ENCODE results near the gene SMAD2.

The SMAD2 gene

DNA sequence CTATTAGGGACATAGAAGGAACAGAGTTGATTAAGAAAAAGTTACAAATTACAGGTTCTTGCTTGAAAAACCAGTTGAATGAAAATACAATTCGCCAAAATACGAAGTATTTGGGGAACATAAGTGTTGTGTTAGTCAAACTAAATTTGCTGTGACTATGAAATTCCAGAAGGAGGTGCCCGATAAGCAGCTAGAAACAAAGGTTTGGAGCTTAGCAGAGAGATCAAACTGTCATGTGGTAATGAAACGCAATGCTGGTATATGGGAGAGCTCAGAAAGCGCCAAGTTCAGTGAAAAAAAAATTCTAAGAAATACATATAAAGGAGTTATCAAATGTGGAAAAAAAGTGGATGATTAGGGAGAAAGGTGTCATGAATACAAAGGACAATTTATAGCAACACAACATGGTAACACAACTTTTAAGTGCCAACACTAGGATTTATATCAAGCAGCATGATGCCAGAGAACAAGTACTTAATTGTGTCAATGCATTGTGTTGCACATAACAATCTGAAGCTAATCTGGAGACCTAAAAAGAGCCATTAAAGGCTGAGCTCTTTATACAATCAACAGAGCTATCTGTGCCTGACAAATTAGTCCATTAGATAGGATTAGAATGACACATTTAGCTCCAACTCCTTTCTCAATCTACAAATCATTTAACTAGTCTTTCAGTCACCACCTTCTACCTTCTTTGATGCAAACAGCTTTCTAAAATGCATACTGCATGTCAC is 31.2 kb downstream of the SMAD2 start:
- Histone ChIP-seq H3K27ac (ENCODE audit: low read depth, low read length) (no peak overlapping the region), H3K9ac (ENCODE audit: low read depth in 1 of 2, low read length in 2 of 2) (no peak overlapping the region), H3K27me3 (ENCODE audit: control insufficient read depth in 1 of 2, insufficient read depth in 2 of 2, low read length in 2 of 2) (no peaks in the 10 kb centered on the region), H3K4me3 (ENCODE audit: low read depth in 1 of 2, low read length in 2 of 2) (no peak overlapping the region), H3K9me3 (ENCODE audit: control insufficient read depth in 1 of 2, low read length in 2 of 2) (peaks cover 0 to 1% of the 10 kb centered on the region in 2 donors), H3K4me1 (ENCODE audit: control insufficient read depth in 1 of 2, insufficient read depth in 2 of 2, low read length in 2 of 2) (peaks cover 0 to 3% of the 10 kb centered on the region in 2 donors), H3K36me3 (ENCODE audit: control insufficient read depth in 1 of 2, insufficient read depth in 2 of 2, low read length in 2 of 2) (peaks cover 4 to 13% of the 10 kb centered on the region in 2 donors)

- no peak overlapping the region for H3K4me3 ChIP-seq (ENCODE audit: low read depth in 1 of 2, low read length in 2 of 2)
- peaks cover 0 to 3% of the 10 kb centered on the region in 2 donors for H3K4me1 ChIP-seq (ENCODE audit: control insufficient read depth in 1 of 2, insufficient read depth in 2 of 2, low read length in 2 of 2)
- no peak overlapping the region for H3K27ac ChIP-seq (ENCODE audit: low read depth, low read length)
- no peaks in the 10 kb centered on the region for H3K9me3 ChIP-seq (ENCODE audit: control insufficient read depth in 1 of 2, low read length in 2 of 2)
- peaks cover 4 to 13% of the 10 kb centered on the region in 2 donors for H3K36me3 ChIP-seq (ENCODE audit: control insufficient read depth in 1 of 2, insufficient read depth in 2 of 2, low read length in 2 of 2)
- no peak overlapping the region for H3K9ac ChIP-seq (ENCODE audit: low read depth in 1 of 2, low read length in 2 of 2)
- H3K27me3 ChIP-seq (ENCODE audit: control insufficient read depth in 1 of 2, insufficient read depth in 2 of 2, low read length in 2 of 2) = no peaks in the 10 kb centered on the region
Measured at GRCh38 chr18:47898696-47899095, 31.8 kb downstream of the SMAD2 start.

DNA sequence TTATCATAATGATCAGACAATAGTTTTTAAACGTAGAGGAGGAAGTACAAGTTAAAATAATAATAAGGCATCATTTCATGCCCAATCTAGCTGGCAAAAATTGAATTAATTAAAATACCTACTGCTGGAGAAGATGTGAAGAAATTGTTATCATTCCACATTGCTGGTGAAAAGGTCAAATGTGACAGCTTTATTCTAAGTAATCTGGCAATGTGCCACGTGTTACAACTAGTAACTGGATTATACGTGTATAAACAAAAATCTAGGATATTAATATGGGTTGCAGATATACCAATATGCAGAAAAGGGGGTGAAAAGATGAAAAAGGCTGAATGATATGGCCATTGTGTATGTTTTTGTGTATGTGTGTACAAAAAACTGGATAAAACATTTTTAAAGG is 32.4 kb downstream of the SMAD2 start:
- Histone ChIP-seq H3K9ac (ENCODE audit: low read depth in 1 of 2, low read length in 2 of 2) (no peak overlapping the region), H3K4me1 (ENCODE audit: control insufficient read depth in 1 of 2, insufficient read depth in 2 of 2, low read length in 2 of 2) (peaks cover 0 to 3% of the 10 kb centered on the region in 2 donors), H3K4me3 (ENCODE audit: low read depth in 1 of 2, low read length in 2 of 2) (no peak overlapping the region)

DNA sequence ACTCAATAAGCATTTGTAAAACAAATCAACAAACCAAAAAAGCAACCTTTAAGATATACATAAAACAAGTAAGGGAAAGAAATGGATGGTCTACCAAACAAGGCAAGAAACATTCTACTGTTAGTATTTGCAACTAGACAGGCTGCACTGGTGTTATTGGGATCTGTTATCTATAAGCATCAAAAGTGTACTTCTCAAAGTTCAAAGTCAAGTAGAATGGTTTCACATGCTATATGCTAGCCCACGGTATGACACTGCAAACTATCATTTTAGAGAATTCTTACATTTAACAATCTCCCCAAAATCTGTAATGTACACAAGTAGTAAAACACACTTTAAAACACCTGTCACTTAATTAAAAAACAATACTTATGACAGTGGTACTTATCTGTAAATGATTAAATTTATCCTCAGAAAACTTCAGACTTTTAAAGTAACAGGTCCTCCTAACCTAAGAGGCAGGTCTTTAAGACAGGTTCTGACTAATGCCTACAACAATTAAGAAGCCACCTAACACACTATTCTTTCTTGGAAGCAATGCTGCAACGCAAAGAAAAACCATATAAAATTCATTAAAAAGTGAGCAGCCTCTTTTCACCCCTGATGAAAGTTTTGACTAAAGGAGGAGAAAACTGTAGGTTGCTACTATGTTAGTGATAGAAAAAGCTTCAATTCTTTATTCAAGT is 34.8 kb downstream of the SMAD2 start:
- H3K27me3 ChIP-seq (ENCODE audit: control insufficient read depth in 1 of 2, insufficient read depth in 2 of 2, low read length in 2 of 2) = no peaks in the 10 kb centered on the region
- no peak overlapping the region for H3K27ac ChIP-seq (ENCODE audit: low read depth, low read length)
- peaks cover 4 to 13% of the 10 kb centered on the region in 2 donors for H3K36me3 ChIP-seq (ENCODE audit: control insufficient read depth in 1 of 2, insufficient read depth in 2 of 2, low read length in 2 of 2)
- no peak overlapping the region for H3K9ac ChIP-seq (ENCODE audit: low read depth in 1 of 2, low read length in 2 of 2)
- H3K9me3 ChIP-seq (ENCODE audit: control insufficient read depth in 1 of 2, low read length in 2 of 2) = no peaks in the 10 kb centered on the region
- H3K4me1 ChIP-seq (ENCODE audit: control insufficient read depth in 1 of 2, insufficient read depth in 2 of 2, low read length in 2 of 2) = peaks cover 0 to 3% of the 10 kb centered on the region in 2 donors
- no peak overlapping the region for H3K4me3 ChIP-seq (ENCODE audit: low read depth in 1 of 2, low read length in 2 of 2)

More for the DNA sequence above, 32.4 kb downstream of the SMAD2 start:
- no peak overlapping the region for H3K27ac ChIP-seq (ENCODE audit: low read depth, low read length)
- no peaks in the 10 kb centered on the region for H3K9me3 ChIP-seq (ENCODE audit: control insufficient read depth in 1 of 2, low read length in 2 of 2)
- peaks cover 4 to 13% of the 10 kb centered on the region in 2 donors for H3K36me3 ChIP-seq (ENCODE audit: control insufficient read depth in 1 of 2, insufficient read depth in 2 of 2, low read length in 2 of 2)
- no peaks in the 10 kb centered on the region for H3K27me3 ChIP-seq (ENCODE audit: control insufficient read depth in 1 of 2, insufficient read depth in 2 of 2, low read length in 2 of 2)

DNA sequence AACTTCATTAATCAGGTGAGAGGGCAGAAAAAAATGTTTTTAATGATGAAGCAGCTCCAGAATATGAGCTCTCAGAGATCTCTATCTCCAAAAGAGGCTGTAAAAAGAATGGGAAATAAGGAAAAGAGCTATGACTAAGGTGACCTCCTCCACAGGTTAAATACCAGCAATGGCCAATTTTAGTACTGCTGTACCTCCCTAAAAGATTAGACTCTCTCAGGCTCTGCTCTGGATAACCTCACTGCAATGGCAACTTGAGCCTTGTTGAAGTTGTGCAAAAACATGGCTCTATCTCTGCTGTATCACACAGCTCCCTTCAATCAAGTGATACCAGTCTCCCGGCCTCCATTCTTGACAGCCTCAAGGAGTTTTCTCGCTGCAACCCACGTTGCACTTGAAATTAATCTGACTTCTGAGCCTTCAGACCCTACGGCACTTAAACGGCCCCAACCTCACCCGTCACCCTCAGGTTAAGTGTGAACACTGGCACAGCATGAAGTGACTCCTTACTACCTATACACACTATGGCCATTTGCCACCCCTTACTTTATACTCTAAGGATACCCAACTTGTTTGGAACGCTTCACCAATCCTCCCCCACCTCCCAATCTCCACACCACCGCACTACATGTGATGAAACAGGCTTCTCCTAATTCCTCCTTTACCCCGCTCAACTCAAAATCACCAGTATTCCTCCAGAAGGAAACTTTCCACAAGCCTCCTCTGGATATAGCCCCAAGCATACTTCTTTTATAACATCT is 36.3 kb downstream of the SMAD2 start:
- no peaks in the 10 kb centered on the region for H3K27me3 ChIP-seq (ENCODE audit: control insufficient read depth in 1 of 2, insufficient read depth in 2 of 2, low read length in 2 of 2)
- H3K9me3 ChIP-seq (ENCODE audit: control insufficient read depth in 1 of 2, low read length in 2 of 2) = no peaks in the 10 kb centered on the region
- H3K36me3 ChIP-seq (ENCODE audit: control insufficient read depth in 1 of 2, insufficient read depth in 2 of 2, low read length in 2 of 2) = peaks cover 4 to 13% of the 10 kb centered on the region in 2 donors
- H3K9ac ChIP-seq (ENCODE audit: low read depth in 1 of 2, low read length in 2 of 2) = no peak overlapping the region
- H3K4me1 ChIP-seq (ENCODE audit: control insufficient read depth in 1 of 2, insufficient read depth in 2 of 2, low read length in 2 of 2) = peaks cover 0 to 7% of the 10 kb centered on the region in 2 donors
- no peak overlapping the region for H3K27ac ChIP-seq (ENCODE audit: low read depth, low read length)
- no peak overlapping the region for H3K4me3 ChIP-seq (ENCODE audit: low read depth in 1 of 2, low read length in 2 of 2)

- peaks cover 0 to 7% of the 10 kb centered on the region in 2 donors for H3K4me1 ChIP-seq (ENCODE audit: control insufficient read depth in 1 of 2, insufficient read depth in 2 of 2, low read length in 2 of 2)
- H3K27me3 ChIP-seq (ENCODE audit: control insufficient read depth in 1 of 2, insufficient read depth in 2 of 2, low read length in 2 of 2) = no peaks in the 10 kb centered on the region
- no peaks in the 10 kb centered on the region for H3K9me3 ChIP-seq (ENCODE audit: control insufficient read depth in 1 of 2, low read length in 2 of 2)
- H3K27ac ChIP-seq (ENCODE audit: low read depth, low read length) = no peak overlapping the region
- H3K36me3 ChIP-seq (ENCODE audit: control insufficient read depth in 1 of 2, insufficient read depth in 2 of 2, low read length in 2 of 2) = peaks cover 4 to 13% of the 10 kb centered on the region in 2 donors
- H3K9ac ChIP-seq (ENCODE audit: low read depth in 1 of 2, low read length in 2 of 2) = no peak overlapping the region
- no peak overlapping the region for H3K4me3 ChIP-seq (ENCODE audit: low read depth in 1 of 2, low read length in 2 of 2)
Measured at GRCh38 chr18:47893047-47893446, 37.4 kb downstream of the SMAD2 start.

GRCh38 chr18:47888156-47888555 is 42.3 kb downstream of the SMAD2 start:
- Histone ChIP-seq H3K36me3 (ENCODE audit: control insufficient read depth in 1 of 2, insufficient read depth in 2 of 2, low read length in 2 of 2) (peaks cover 5 to 7% of the 10 kb centered on the region in 2 donors), H3K9ac (ENCODE audit: low read depth in 1 of 2, low read length in 2 of 2) (no peak overlapping the region), H3K27me3 (ENCODE audit: control insufficient read depth in 1 of 2, insufficient read depth in 2 of 2, low read length in 2 of 2) (no peaks in the 10 kb centered on the region), H3K4me3 (ENCODE audit: low read depth in 1 of 2, low read length in 2 of 2) (no peak overlapping the region), H3K9me3 (ENCODE audit: control insufficient read depth in 1 of 2, low read length in 2 of 2) (no peaks in the 10 kb centered on the region), H3K4me1 (ENCODE audit: control insufficient read depth in 1 of 2, insufficient read depth in 2 of 2, low read length in 2 of 2) (peaks cover 0 to 4% of the 10 kb centered on the region in 2 donors), H3K27ac (ENCODE audit: low read depth, low read length) (no peak overlapping the region)

DNA sequence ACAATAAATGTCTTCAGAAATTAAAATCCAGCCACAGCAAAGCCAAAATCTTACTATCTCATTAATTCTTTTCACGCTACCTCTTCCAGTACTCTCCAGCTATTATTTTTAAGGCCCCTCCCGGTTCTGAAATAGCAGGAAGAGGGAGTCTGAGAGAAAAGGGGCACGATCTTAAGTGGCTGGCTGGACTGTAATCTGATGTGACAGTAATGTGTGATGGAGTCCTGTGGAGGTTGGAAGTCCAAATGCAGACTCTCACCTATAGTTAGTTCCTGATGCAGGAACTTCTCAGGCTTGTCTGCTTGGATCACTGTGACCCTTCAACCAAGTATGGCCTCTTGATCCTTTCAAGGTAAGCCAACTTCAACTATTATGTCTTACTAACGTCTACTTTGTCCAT is 43.2 kb downstream of the SMAD2 start:
- no peak overlapping the region for H3K27ac ChIP-seq (ENCODE audit: low read depth, low read length)
- H3K27me3 ChIP-seq (ENCODE audit: control insufficient read depth in 1 of 2, insufficient read depth in 2 of 2, low read length in 2 of 2) = no peaks in the 10 kb centered on the region
- H3K36me3 ChIP-seq (ENCODE audit: control insufficient read depth in 1 of 2, insufficient read depth in 2 of 2, low read length in 2 of 2) = peaks cover 7 to 10% of the 10 kb centered on the region in 2 donors
- no peaks in the 10 kb centered on the region for H3K9me3 ChIP-seq (ENCODE audit: control insufficient read depth in 1 of 2, low read length in 2 of 2)
- H3K9ac ChIP-seq (ENCODE audit: low read depth in 1 of 2, low read length in 2 of 2) = no peak overlapping the region
- peaks cover 0 to 4% of the 10 kb centered on the region in 2 donors for H3K4me1 ChIP-seq (ENCODE audit: control insufficient read depth in 1 of 2, insufficient read depth in 2 of 2, low read length in 2 of 2)
- H3K4me3 ChIP-seq (ENCODE audit: low read depth in 1 of 2, low read length in 2 of 2) = no peak overlapping the region

DNA sequence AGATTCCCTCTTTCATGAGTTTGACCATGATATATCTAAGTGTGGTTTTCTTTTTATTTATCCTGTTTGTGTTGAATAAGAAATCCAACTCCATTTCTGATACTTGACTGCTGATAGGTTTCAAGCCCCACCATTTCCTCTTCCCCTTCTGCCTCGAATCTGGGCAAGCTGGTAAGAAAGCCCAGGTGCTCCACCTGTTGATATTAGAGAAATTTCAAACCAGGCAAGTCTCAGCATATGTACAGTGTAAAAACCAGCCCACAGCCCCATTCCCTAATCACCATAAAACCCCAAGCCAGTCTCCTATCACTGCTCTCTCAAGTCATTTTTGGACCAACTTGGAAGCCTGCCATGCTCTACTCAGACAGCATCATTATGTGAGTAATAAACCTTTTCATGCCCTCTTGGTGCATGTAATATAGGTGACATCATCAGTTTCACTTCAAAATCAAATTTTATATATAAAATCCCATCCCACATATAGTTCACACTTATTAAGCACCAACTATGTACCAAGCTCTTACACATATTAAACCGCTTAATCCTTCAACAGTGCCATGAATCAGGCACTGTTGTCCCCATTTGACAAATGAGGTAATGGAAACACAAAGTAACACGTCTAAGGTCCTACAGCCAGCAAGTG is 46.6 kb downstream of the SMAD2 start:
- H3K27ac ChIP-seq (ENCODE audit: low read depth, low read length) = no peak overlapping the region
- no peaks in the 10 kb centered on the region for H3K9me3 ChIP-seq (ENCODE audit: control insufficient read depth in 1 of 2, low read length in 2 of 2)
- H3K9ac ChIP-seq (ENCODE audit: low read depth in 1 of 2, low read length in 2 of 2) = no peak overlapping the region
- no peak overlapping the region for H3K4me3 ChIP-seq (ENCODE audit: low read depth in 1 of 2, low read length in 2 of 2)
- H3K27me3 ChIP-seq (ENCODE audit: control insufficient read depth in 1 of 2, insufficient read depth in 2 of 2, low read length in 2 of 2) = no peaks in the 10 kb centered on the region
- H3K36me3 ChIP-seq (ENCODE audit: control insufficient read depth in 1 of 2, insufficient read depth in 2 of 2, low read length in 2 of 2) = peaks cover 7 to 13% of the 10 kb centered on the region in 2 donors
- H3K4me1 ChIP-seq (ENCODE audit: control insufficient read depth in 1 of 2, insufficient read depth in 2 of 2, low read length in 2 of 2) = no peaks in the 10 kb centered on the region

All from duodenal mucosa (tissue), 2 donors.